Measurements from ENCODE around the gene WDR19.

GRCh38 chr4:39323821-39324220, 141.5 kb downstream of the WDR19 start:
- TF ChIP-seq POLR2A (IDR thresholded peaks at IDR 0.05) (no peak), EP300 (IDR thresholded peaks at IDR 0.05) (no peak), CTCF (IDR thresholded peaks at IDR 0.05) (no peak), POLR2AphosphoS5 (IDR thresholded peaks at IDR 0.05) (no peak)

Measured in gastroesophageal sphincter (tissue), 3 donors.